ENCODE results near the gene LRRC17.

Gene LRRC17

GRCh38 chr7:102994567-102994966 lies 81.8 kb downstream of the LRRC17 start:
- TF ChIP-seq, protein P1, sequence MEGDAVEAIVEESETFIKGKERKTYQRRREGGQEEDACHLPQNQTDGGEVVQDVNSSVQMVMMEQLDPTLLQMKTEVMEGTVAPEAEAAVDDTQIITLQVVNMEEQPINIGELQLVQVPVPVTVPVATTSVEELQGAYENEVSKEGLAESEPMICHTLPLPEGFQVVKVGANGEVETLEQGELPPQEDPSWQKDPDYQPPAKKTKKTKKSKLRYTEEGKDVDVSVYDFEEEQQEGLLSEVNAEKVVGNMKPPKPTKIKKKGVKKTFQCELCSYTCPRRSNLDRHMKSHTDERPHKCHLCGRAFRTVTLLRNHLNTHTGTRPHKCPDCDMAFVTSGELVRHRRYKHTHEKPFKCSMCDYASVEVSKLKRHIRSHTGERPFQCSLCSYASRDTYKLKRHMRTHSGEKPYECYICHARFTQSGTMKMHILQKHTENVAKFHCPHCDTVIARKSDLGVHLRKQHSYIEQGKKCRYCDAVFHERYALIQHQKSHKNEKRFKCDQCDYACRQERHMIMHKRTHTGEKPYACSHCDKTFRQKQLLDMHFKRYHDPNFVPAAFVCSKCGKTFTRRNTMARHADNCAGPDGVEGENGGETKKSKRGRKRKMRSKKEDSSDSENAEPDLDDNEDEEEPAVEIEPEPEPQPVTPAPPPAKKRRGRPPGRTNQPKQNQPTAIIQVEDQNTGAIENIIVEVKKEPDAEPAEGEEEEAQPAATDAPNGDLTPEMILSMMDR (IDR thresholded peaks at IDR 0.05), result no peak
